ENCODE results near the gene H6PD.

The H6PD gene

DNA sequence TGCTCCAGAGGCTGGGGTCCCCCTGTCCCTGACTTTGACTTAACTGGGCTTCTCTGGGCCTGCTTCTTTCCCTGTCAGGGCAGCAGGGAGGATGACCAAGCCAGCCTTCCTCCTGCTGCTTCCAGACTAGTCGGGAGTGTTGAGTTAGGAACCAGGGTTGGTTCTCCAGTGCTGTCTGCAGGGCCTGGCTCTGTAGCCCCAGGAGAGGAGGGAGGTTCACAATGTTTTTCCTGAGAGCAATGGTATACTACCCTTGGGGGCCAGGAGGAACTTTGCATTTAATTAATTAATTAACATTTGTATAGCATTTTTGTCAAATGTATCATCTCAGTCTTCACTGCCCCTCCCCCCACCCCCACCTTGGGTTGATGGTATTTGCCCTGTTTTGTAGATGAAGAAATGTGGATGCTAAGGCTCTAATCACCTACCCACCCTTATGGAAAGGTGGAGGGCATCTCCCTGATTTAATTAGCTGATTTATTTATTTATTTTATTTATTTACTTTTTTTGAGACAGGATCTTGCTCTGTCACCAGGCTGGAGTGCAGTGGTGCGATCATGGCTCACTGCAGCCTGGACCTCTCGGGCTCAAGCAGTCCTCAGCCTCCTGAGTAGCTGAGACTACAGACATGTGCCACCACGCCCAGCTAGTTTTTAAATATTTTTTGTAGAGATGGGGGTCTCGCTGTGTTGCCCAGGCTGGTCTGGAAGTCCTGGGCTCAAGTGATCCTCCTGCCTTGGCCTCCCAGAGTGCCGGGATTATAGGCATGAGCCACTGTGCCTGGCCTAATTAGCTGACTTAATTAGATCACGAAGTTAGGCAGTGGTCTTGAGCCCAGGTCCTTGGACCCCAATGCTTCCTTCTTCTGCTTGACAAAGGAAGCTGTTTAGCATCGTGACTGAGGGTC, 6.6 kb downstream of the H6PD start:
- TF ChIP-seq GATA3 (IDR thresholded peaks at IDR 0.05; ENCODE audit: low read depth, low read length) (no peak), GATA2 (IDR thresholded peaks at IDR 0.05; ENCODE audit: low read depth, low read length) (no peak)

DNA sequence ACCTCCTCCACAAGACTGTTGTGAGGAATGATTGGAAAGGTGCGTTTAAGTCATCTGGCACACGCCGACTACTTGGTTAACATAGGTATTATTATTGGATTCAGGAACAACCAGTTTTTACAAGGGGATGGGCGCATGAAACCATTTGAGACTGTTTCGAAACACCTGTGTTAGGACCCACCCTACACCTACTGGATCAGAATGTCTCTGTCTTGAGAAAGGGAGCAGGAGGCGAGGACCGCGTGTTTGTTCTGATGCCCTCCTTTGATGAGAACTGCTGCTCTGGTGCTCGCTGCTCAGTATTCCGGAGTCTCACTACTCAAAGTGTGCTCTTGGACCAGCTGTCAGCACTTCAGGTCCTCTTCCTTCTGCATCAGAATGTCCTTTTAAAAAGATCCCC, 7.3 kb downstream of the H6PD start:
- no peak for TF ChIP-seq GATA3 (IDR thresholded peaks at IDR 0.05; ENCODE audit: low read depth, low read length)
- TF ChIP-seq GATA2 (IDR thresholded peaks at IDR 0.05; ENCODE audit: low read depth, low read length) = no peak

DNA sequence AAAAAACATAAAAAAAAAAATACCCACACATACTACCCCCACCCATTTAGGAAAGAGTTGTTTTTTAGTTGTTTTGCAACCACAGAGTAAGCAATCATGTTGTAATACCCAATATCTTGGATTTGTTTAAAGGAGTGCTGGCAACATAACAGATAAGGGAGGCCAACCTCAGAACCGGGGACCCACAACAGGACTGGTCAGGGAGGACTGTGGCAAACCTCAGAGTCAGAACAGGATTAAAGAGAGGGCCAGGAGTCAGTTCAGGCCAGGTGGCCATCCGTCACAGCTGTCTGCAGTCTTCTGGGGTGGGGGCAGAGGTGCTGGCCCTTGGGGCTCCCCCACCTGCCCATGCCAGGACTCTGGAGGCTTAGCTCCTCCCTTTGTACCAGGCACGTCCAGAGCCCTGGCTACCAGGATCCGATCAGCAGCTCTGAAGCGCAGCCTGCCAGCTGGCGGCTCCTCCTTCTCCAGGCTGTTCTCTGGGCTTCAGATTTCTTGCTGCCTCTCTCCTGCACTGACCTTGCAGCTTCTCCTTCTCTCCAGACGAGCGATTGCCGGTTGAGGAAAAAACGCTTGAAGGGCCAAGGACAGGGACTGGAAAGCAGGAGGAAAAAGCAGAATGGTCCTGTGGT, 7.9 kb downstream of the H6PD start:
- TF ChIP-seq GATA2 (IDR thresholded peaks at IDR 0.05; ENCODE audit: low read depth, low read length) (no peak), GATA3 (IDR thresholded peaks at IDR 0.05; ENCODE audit: low read depth, low read length) (no peak)

DNA sequence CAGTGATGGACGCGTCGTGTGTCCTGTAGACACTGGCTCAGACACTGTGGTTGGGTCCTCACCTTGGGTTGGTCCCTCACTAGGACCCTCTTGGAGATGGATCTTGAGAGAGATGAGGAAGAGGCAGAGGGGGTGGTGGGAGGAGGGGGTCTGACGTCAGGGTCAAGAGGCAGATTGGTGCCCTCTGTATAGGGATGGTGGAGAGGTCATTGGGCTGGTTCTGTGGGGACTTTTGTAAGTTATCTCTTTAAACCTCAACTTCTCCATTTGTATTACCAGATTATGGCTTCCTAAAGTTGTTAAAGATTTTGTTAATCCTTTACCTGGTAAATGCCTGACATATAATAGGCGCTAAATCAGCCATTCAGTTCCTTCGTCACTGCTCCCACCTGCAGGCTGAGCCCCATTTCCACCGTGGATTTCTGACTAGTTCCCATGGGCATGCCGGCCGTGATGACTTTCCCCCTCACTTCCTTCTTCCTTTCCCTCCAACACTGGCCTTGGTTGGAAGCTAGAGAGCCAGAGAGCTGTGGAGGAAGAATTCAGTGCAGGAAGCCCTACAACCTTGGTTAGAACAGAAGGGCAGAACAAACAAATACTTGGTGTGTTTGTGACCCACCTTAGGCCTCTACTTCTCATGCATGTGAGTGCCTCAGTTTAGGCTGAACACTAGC, 8.6 kb downstream of the H6PD start:
- TF ChIP-seq GATA3 (IDR thresholded peaks at IDR 0.05; ENCODE audit: low read depth, low read length) (no peak), GATA2 (IDR thresholded peaks at IDR 0.05; ENCODE audit: low read depth, low read length) (no peak)

DNA sequence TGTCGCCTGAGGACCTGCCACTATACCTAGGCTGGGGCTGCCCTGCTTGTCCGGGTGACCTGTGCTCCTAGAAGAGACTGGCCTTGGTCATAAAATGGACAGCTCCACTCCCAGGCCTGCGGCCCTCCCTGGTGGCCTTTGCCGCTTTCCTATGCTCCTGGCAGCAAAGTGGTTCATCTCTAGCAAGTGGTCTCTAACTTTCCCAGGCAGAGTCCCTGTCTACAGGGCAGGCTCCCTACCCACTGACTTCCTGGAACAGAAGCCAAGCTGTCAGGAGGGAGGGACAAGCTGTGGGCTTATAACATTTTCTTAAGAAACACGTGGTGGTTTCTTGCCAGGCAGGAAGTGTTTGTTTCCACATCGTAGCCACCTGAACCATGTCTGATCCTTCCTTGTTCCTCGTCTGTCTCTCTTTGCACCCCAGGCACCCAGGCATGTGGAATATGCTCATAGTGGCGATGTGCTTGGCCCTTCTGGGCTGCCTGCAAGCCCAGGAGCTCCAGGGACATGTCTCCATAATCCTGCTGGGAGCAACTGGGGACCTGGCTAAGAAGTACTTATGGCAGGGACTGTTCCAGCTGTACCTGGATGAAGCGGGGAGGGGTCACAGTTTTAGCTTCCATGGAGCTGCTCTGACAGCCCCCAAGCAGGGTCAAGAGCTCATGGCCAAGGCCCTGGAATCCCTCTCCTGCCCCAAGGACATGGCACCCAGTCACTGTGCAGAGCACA, 10.1 kb downstream of the H6PD start:
- TF ChIP-seq GATA3 (IDR thresholded peaks at IDR 0.05; ENCODE audit: low read depth, low read length) = no peak
- TF ChIP-seq GATA2 (IDR thresholded peaks at IDR 0.05; ENCODE audit: low read depth, low read length) = no peak

DNA sequence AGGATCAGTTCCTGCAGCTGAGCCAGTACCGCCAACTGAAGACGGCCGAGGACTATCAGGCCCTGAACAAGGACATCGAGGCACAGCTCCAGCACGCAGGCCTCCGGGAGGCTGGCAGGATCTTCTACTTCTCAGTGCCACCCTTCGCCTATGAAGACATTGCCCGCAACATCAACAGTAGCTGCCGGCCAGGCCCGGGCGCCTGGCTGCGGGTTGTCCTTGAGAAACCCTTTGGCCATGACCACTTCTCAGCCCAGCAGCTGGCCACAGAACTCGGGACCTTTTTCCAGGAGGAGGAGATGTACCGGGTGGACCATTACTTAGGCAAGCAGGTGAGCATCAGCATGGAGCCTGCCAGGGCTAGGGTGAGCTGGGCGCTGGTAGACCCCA, 10.7 kb downstream of the H6PD start:
- TF ChIP-seq GATA3 (IDR thresholded peaks at IDR 0.05; ENCODE audit: low read depth, low read length) (no peak), GATA2 (IDR thresholded peaks at IDR 0.05; ENCODE audit: low read depth, low read length) (no peak)

DNA sequence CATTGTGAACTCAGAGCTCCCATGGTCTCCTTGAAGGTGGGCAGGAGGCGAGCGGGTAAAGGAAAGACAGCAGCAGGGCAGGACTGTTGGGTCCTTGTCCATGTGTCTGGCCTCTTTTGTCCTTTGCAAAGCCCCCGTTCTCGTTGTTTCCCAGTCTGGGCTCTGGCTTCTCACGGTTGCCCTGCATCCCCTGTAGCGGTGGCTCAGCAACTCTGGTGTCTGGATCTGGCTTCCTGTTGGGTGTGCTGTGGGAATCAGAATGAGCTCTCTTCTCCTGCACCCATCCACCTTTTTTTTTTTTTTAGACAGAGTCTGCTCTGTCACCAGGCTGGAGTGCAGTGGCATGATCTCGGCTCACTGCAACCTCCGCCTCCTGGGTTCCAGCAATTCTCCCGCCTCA, 11.1 kb downstream of the H6PD start:
- TF ChIP-seq GATA3 (IDR thresholded peaks at IDR 0.05; ENCODE audit: low read depth, low read length) (no peak), GATA2 (IDR thresholded peaks at IDR 0.05; ENCODE audit: low read depth, low read length) (no peak)

DNA sequence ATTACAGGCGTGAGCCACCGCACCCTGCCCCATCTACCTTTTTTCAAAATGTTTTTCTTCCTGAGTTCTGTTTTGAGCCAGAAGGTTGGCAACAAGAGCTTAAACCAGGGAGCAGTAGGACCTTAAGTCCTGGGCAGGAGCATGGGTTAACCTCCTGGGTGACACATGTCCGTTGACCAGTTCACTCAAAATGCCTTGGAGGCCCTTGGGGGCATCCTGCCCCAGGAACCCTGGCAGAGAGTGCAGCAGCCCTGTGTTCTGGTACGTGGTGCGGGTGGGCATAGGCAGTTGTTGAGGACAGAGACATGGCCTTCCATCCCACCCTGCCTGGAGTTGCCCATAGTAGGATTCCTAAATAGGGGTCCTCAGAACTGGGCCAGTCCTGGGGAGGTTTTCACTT, 11.6 kb downstream of the H6PD start:
- TF ChIP-seq GATA2 (IDR thresholded peaks at IDR 0.05; ENCODE audit: low read depth, low read length) = no peak
- no peak for TF ChIP-seq GATA3 (IDR thresholded peaks at IDR 0.05; ENCODE audit: low read depth, low read length)

DNA sequence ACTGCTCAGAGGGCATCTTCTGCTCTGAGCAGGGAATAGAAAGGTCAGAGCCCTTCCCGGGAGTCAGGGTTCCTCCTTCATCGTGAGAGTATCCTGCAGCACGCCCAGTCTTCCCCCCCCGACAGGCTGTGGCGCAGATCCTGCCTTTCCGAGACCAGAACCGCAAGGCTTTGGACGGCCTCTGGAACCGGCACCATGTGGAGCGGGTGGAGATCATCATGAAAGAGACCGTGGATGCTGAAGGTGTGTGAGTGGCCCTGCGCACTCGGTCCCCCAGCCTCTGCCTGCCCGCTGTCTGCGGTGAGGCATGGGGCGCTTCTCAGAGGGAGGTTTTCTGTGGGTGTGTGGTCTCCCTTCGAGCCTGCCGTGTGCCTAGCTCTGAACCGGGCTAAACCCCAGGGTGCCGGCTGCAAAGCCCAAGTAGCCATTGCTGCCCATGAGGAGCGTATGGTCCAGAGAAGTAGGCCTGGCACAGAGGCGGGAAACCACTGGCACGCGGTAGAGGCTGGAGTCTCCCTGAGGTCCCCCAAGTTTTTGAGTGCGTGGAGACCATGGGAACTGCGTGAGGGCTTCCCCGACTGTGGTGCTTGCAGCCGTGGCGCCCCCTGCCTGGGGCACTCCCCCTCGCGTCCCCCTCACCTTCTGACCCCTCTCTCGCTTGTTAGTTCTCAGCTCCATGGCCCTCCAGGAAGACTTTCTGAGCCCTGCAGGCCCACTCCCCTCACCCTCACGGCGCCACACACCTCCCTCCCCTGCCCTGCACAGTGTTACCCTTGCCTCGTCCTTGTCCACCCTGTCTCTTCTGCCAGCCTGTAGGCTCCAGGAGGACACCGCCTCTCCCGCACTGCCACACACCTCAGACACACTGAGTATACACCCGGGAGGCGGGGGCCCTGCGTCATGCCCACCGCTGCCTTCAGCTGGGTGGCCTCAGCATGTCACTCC, 12.5 kb downstream of the H6PD start:
- TF ChIP-seq GATA3 (IDR thresholded peaks at IDR 0.05; ENCODE audit: low read depth, low read length) (no peak), GATA2 (IDR thresholded peaks at IDR 0.05; ENCODE audit: low read depth, low read length) (no peak)

DNA sequence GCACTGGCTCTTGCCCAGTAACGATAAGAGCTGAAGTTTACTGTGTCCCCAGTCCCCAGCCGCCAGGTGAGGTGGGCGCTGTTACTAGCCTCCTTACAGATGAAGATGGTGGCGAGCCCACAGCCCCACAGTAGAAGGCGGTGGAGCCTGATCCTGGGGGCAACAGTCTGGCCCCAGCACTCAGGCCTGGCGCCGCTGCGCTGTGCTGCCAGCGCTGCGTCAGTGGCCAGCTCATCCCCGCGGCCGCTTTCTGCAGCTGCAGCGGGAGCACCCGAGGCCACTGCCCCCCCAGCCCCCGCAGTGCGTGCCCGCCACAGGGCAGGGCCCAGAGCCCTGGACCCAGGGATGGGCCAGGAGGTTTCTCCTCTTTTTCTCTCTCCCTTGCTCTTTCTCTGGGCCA, 13.3 kb downstream of the H6PD start:
- TF ChIP-seq GATA3 (IDR thresholded peaks at IDR 0.05; ENCODE audit: low read depth, low read length) (no peak), GATA2 (IDR thresholded peaks at IDR 0.05; ENCODE audit: low read depth, low read length) (no peak)

DNA sequence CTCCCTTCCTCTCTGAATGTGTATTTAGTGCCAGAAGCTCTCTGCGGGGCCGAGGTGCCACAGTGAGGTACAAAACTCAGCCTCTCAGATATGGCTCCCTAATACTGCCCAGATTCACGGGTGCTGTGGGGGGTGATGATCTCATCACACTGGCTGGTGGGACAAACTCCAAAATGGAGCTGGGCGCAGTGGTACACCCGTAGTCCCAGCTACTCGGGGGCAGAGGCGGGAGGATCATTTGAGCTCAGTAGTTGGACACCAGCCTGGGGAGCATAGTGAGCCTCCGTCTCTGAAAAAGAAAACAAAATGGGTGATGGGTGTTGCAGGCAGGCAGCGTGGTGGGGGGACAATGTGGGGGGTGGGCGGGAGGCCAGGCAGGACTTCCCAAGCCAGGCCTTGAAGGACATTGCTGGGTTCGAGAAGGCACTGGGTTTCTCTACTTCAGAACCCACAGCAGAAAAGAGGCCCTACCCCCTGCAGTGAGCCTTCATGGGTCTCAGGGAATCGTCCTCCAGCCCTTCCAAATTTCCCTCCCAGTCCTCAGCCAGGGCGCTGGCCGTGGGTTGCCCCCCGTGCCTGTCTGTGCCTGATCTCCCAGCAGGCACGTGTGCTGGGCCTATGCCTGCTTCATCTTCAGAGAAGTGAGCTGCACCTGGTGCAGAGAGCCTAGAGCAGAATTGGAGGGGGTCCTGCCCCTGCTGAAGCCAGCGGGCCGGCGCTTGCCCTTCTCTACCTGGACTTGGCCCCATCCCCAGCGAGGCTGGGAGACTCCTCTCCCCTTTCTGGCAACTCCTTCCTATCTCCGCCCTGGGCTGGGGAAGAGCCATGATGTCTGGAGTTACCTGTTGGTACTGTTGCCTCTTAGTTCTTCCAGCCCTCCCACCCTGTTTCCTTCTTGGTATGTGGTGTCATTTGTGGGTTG, 14.0 kb downstream of the H6PD start:
- no peak for TF ChIP-seq GATA2 (IDR thresholded peaks at IDR 0.05; ENCODE audit: low read depth, low read length)
- no peak for TF ChIP-seq GATA3 (IDR thresholded peaks at IDR 0.05; ENCODE audit: low read depth, low read length)

DNA sequence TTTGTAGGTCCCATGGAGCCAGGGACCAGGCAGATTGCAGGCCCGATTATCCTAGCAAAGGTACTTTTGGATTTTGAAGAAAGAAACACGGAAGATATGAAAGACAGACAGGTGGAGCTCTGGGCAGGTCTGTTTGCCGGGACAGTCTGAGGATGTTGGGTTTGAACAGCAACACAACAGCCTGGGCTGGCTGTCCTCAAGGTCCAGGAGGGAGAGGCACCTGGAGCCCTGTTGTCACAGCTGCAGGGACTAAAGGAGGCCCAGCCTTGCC, 14.6 kb downstream of the H6PD start:
- TF ChIP-seq GATA3 (IDR thresholded peaks at IDR 0.05; ENCODE audit: low read depth, low read length) = no peak
- no peak for TF ChIP-seq GATA2 (IDR thresholded peaks at IDR 0.05; ENCODE audit: low read depth, low read length)
